Body of pancreas (tissue), 4 donors: ENCODE measurements around the gene CRB1. TPM values are rescaled to one million over a fixed set of nuclear protein-coding genes. Genes with fewer than 3 reads are reported as not detected.

Experiments used
- ATAC-seq: fragments of 150-250 bp; one replicate; pipeline ENCODE4 v1.9.1; 2016
- DNase-seq, 4 donors: peaks; one replicate each; pipeline ENCODE4 v3.0.0-alpha.2; 2019
- H3K27ac ChIP-seq, 4 donors: fragments of 200-600 bp; sonication (generic); 1 replicate in 3 of 4; 2 replicates in 1 of 4; pipeline versions ENCODE4 v1.5.1 to v1.6.1; 2016 to 2019; ENCODE audit warnings: mild to moderate bottlenecking in 1 of 4, mixed read lengths in 1 of 4, moderate library complexity in 1 of 4
- H3K27me3 ChIP-seq, 2 donors: fragments of 200-600 bp; sonication (generic); one replicate each; pipeline ENCODE4 v1.6.0; 2016; ENCODE audit warnings: mild to moderate bottlenecking in 1 of 2
- H3K36me3 ChIP-seq, 2 donors: fragments of 200-600 bp; sonication (generic); replicated peaks in 1 of 2; 2 replicates each; pipeline ENCODE4 v1.5.1; 2016; ENCODE audit warnings: low read depth in 2 of 2; ENCODE audit not compliant: insufficient read depth in 1 of 2
- H3K4me1 ChIP-seq: fragments of 200-600 bp; sonication (generic); one replicate; pipeline ENCODE4 v1.6.0; 2016
- H3K4me3 ChIP-seq, 2 donors: fragments of 200-600 bp; sonication (generic); 1 replicate in 1 of 2; 2 replicates in 1 of 2; pipeline ENCODE4 v1.5.1; 2016 to 2019
- H3K9me3 ChIP-seq, 3 donors: fragments of 200-600 bp; sonication (generic); 1 replicate in 2 of 3; 2 replicates in 1 of 3; pipeline ENCODE4 v1.5.1; 2016
- POLR2A ChIP-seq, 3 donors: fragments of 450-650 bp; IDR thresholded peaks; one replicate each; pipeline ENCODE4 v1.6.1; 2016; ENCODE audit warnings: antibody characterized with exemption in 3 of 3, mild to moderate bottlenecking in 2 of 3
- WGBS, 2 donors: methylation state at CpG; one replicate each; pipeline ENCODE4 v1.1.5; 2017; 5-methylcytosine and 5-hydroxymethylcytosine counted together
- intact Hi-C: fragments of 100-400 bp; cut with DNase I; formaldehyde crosslinking; loops from one replicate; pipeline ENCODE4 v1.15.1; 2023
- total RNA-seq, 2 donors: library from RNA; depleted of rRNA; stranded (reverse); fragments of >200 nt; gene quantifications; one replicate each; pipeline ENCODE4 v1.1.0, GENCODE V29; 2016
- TF ChIP-seq, protein P1 (sequence below), 7 experiments: fragments of 450-650 bp in 4 of 7; fragments of 200-600 bp in 3 of 7; sonication (generic) in 3 of 7; IDR thresholded peaks; one replicate each; pipeline ENCODE4 v1.5.1; 2016 to 2019; ENCODE audit warnings: antibody characterized with exemption in 7 of 7

CRB1 gene
- total RNA-seq, 2 donors from 2014 or later: 0.26 to 10.2 TPM

DNA sequence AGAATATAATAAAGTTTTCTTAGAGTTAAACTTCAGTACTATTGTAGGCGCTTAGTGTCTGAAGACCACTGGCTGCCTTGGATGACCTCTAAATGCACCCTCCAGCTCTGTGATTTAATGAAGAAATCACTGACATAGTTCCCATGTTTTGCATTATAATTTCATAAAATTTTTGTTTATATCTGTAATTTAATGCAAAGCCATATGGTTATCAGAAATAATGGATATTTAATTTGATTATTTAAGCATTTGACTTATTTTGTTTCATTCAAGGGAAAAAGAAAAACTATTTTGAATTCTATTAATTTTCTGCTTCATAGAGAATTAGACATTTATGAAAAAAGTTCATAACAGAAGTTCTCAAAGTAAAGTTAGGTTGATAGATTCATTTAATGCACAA lies 18.6 kb downstream of the CRB1 start:
- TF ChIP-seq POLR2A (IDR thresholded peaks at IDR 0.05): no peak
- TF ChIP-seq, protein P1, sequence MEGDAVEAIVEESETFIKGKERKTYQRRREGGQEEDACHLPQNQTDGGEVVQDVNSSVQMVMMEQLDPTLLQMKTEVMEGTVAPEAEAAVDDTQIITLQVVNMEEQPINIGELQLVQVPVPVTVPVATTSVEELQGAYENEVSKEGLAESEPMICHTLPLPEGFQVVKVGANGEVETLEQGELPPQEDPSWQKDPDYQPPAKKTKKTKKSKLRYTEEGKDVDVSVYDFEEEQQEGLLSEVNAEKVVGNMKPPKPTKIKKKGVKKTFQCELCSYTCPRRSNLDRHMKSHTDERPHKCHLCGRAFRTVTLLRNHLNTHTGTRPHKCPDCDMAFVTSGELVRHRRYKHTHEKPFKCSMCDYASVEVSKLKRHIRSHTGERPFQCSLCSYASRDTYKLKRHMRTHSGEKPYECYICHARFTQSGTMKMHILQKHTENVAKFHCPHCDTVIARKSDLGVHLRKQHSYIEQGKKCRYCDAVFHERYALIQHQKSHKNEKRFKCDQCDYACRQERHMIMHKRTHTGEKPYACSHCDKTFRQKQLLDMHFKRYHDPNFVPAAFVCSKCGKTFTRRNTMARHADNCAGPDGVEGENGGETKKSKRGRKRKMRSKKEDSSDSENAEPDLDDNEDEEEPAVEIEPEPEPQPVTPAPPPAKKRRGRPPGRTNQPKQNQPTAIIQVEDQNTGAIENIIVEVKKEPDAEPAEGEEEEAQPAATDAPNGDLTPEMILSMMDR (IDR thresholded peaks at IDR 0.05): no peak
- Histone ChIP-seq H3K4me1 (peaks cover 32% of the 10 kb centered on the region), H3K36me3 (no peaks in the 10 kb centered on the region), H3K27ac (no peak overlapping the region), H3K4me3 (no peak overlapping the region), H3K27me3 (no peaks in the 10 kb centered on the region), H3K9me3 (no peaks in the 10 kb centered on the region)
- ATAC-seq (no peak), DNase-seq (no peak)
- WGBS, 2 donors: 88 to 91% methylated on average over 1 of the region's 1 CpG
- intact Hi-C loops: no loop called here

DNA sequence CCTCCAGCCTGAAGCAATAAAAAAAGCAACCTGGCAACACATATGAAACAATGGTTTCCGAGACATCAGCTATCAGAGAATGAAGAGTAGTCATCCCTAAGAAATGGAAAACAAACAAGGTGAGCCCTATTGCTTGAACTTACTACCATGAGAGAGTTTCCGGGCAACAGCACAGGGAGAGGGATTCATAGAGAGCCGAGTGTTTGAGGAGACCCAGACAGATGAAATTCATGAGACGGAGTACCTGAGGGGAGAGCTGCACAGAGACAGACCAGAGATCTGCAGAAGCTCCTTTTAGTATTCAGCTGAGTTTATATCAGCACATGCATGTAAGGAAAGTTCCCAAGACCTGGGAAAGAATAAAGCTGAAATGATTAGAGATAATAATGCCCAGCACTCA lies 19.8 kb downstream of the CRB1 start:
- H3K27ac ChIP-seq: peak overlapping the region in 2 of 4 donors; percentile 3 to 48
- no peaks in the 10 kb centered on the region for H3K27me3 ChIP-seq
- H3K36me3 ChIP-seq: no peaks in the 10 kb centered on the region
- ATAC-seq (peak; percentile 45), DNase-seq (peak in 1 of 4 donors; percentile 18)
- no peak overlapping the region for H3K4me3 ChIP-seq
- TF ChIP-seq, protein P1 (IDR thresholded peaks at IDR 0.05): no peak
- no peak for TF ChIP-seq POLR2A (IDR thresholded peaks at IDR 0.05)
- peaks cover 32% of the 10 kb centered on the region for H3K4me1 ChIP-seq
- 37 to 39% methylated on average over 4 of the region's 4 CpGs for WGBS, 2 donors
- intact Hi-C loops: no loop called here
- H3K9me3 ChIP-seq: no peaks in the 10 kb centered on the region

DNA sequence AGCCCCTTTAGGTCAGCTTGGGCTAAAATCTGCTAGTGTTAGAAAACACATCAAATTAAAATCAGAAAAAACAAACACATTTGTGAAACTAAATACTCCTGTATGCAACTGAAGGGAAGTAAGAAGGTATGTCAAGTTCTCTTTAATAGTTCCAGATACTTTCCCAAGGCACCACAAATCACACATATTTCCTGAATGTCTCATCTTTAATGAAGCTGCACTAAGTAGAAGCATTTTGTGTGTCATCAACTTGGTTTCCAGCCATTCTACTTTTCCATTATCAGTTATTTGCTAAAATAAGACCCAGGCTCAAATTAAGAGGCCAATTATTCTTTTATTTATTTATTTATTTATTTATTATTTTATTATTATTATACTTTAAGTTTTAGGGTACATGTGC lies 34.7 kb downstream of the CRB1 start:
- DNase-seq (no peak), ATAC-seq (no peak)
- Histone ChIP-seq H3K27ac (no peak overlapping the region), H3K4me3 (no peak overlapping the region), H3K36me3 (no peaks in the 10 kb centered on the region), H3K4me1 (no peaks in the 10 kb centered on the region), H3K9me3 (no peaks in the 10 kb centered on the region), H3K27me3 (no peaks in the 10 kb centered on the region)
- no peak for TF ChIP-seq POLR2A (IDR thresholded peaks at IDR 0.05)
- intact Hi-C loops: no loop called here

DNA sequence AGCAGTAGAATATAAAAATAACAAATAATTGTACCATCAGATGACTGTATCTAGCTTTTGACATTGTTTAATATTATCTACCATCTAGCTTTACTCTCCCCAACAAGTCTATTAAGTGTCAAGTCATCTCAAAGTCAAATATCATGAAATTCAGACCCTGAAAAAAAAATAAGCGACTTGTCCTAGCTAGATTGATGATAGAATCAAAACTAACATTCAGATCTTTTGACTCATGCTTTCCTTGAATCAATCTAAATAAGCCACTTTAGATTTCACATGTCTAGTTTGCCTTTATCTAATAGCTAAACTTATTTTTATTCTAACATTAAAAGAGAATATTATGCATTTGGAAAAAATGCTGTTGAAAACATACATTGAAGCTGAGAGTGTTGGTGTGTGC lies 35.4 kb downstream of the CRB1 start:
- H3K9me3 ChIP-seq: no peaks in the 10 kb centered on the region
- no peaks in the 10 kb centered on the region for H3K27me3 ChIP-seq
- H3K36me3 ChIP-seq: no peaks in the 10 kb centered on the region
- no peak overlapping the region for H3K27ac ChIP-seq
- TF ChIP-seq, protein P1 (IDR thresholded peaks at IDR 0.05): no peak
- no peak for TF ChIP-seq POLR2A (IDR thresholded peaks at IDR 0.05)
- 87 to 90% methylated on average over 1 of the region's 1 CpG for WGBS, 2 donors
- H3K4me3 ChIP-seq: no peak overlapping the region
- H3K4me1 ChIP-seq: no peaks in the 10 kb centered on the region
- DNase-seq (no peak), ATAC-seq (no peak)
- intact Hi-C loops: no loop called here

DNA sequence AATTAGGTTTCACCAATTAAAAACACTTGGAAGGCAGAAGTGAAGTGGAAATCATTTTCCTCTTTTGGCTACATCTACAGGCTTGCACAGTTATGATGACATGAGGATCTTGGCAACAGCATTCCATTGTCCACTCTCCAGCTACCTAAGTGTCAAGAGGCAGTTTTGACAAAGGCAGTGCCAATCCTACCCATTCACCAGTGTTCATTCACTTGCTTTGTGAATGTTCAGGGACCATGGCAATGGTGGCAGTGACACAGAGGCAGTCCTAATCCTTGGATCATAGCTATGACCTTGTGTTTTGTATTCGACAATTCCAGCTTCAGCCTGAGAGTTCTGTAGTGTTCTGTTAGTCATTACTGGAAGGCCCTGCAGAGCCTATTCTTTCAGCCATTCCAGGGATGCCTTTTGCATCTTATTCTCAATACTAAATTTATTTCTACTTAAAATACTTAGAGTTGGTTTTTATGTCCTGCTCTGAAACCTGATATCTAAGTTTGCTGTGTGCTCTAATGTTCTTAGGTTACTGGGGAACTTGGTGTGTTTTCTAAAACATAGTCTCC lies 36.7 kb downstream of the CRB1 start:
- no peak for ATAC-seq
- no peaks in the 10 kb centered on the region for H3K4me1 ChIP-seq
- no peaks in the 10 kb centered on the region for H3K9me3 ChIP-seq
- H3K36me3 ChIP-seq: no peaks in the 10 kb centered on the region
- whole genome bisulfite sequencing, 2 donors: 76 to 80% methylated on average over 1 of the region's 1 CpG
- no peak overlapping the region for H3K4me3 ChIP-seq
- no peak for DNase-seq
- no peak overlapping the region for H3K27ac ChIP-seq
- no peaks in the 10 kb centered on the region for H3K27me3 ChIP-seq
- intact Hi-C loops: no loop called here
- no peak for TF ChIP-seq POLR2A (IDR thresholded peaks at IDR 0.05)
- TF ChIP-seq, protein P1 (IDR thresholded peaks at IDR 0.05): no peak
